Common myeloid progenitor, CD34-positive (primary cell): ENCODE measurements around the gene DUSP23.

ENCODE experiments used
- CTCF ChIA-PET: fragments of 350-600 bp; sonication (Branson Sonifier 250); formaldehyde crosslinking; loops from one replicate; lab custom pipeline; 2021; ENCODE audit warnings: antibody characterized with exemption; lab: Charles Lee
- POLR2A ChIA-PET: fragments of 350-600 bp; sonication (Branson Sonifier 250); formaldehyde crosslinking; loops from one replicate; lab custom pipeline; 2021; ENCODE audit warnings: antibody characterized with exemption; lab: Charles Lee
- DNase-seq, 3 donors: peaks; one replicate each; pipeline versions ENCODE4 v3.0.0 to v3.0.0-alpha.2; 2013
- H3K27ac ChIP-seq, 2 experiments: 1 replicate in 1 of 2; 2 replicates in 1 of 2; pipeline ENCODE4 v1.7.0; 2013; ENCODE audit warnings: inconsistent platforms in 2 of 2, low read length in 2 of 2, mild to moderate bottlenecking in 2 of 2, low read depth in 1 of 2, moderate library complexity in 1 of 2; ENCODE audit not compliant: severe bottlenecking in 2 of 2, insufficient read depth in 1 of 2, poor library complexity in 1 of 2
- H3K27me3 ChIP-seq, 5 experiments: replicated peaks in 2 of 5; 1 replicate in 3 of 5; 2 replicates in 2 of 5; pipeline versions ENCODE4 v1.6.1 to v1.7.0; 2013; ENCODE audit warnings: low read length in 4 of 5, mild to moderate bottlenecking in 2 of 5, moderate library complexity in 2 of 5, inconsistent platforms in 1 of 5; ENCODE audit not compliant: insufficient read depth in 5 of 5, control insufficient read depth in 4 of 5
- H3K36me3 ChIP-seq, 4 experiments: 1 replicate in 2 of 4; 2 replicates in 2 of 4; pipeline versions ENCODE4 v1.6.1 to v1.7.0; 2013; ENCODE audit warnings: low read length in 3 of 4, control low read depth in 1 of 4, mild to moderate bottlenecking in 1 of 4; ENCODE audit not compliant: control insufficient read depth in 4 of 4, insufficient read depth in 4 of 4
- H3K4me1 ChIP-seq, 4 experiments: 1 replicate in 3 of 4; 2 replicates in 1 of 4; pipeline versions ENCODE4 v1.6.1 to v1.7.1; 2013; ENCODE audit warnings: low read length in 3 of 4, mild to moderate bottlenecking in 3 of 4, control low read depth in 1 of 4, inconsistent platforms in 1 of 4, moderate library complexity in 1 of 4; ENCODE audit not compliant: control insufficient read depth in 4 of 4, insufficient read depth in 4 of 4; ENCODE audit errors: control extremely low read depth in 1 of 4
- H3K4me3 ChIP-seq, 7 experiments: 1 replicate in 4 of 7; 2 replicates in 3 of 7; pipeline versions ENCODE4 v1.5.1 to v1.7.0; 2013; ENCODE audit warnings: mild to moderate bottlenecking in 7 of 7, low read length in 6 of 7, moderate library complexity in 6 of 7, inconsistent platforms in 2 of 7, low read depth in 2 of 7, control low read depth in 1 of 7; ENCODE audit not compliant: insufficient read depth in 4 of 7, control insufficient read depth in 1 of 7; ENCODE audit errors: extremely low read depth in 1 of 7
- H3K9me3 ChIP-seq, 5 experiments: 1 replicate in 4 of 5; 2 replicates in 1 of 5; pipeline versions ENCODE4 v1.6.1 to v1.7.1; 2013; ENCODE audit warnings: low read length in 4 of 5, mild to moderate bottlenecking in 2 of 5, inconsistent platforms in 1 of 5, low read depth in 1 of 5, moderate library complexity in 1 of 5; ENCODE audit not compliant: control insufficient read depth in 4 of 5, insufficient read depth in 2 of 5; ENCODE audit errors: control extremely low read depth in 1 of 5
- WGBS: methylation state at CpG from one replicate; pipeline ENCODE4 v1.1.5; 2013; ENCODE audit not compliant: insufficient coverage; 5-methylcytosine and 5-hydroxymethylcytosine counted together

Gene DUSP23

GRCh38 chr1:159798893-159799292 lies 18.1 kb downstream of the DUSP23 start:
- no peak overlapping the region for H3K4me3 ChIP-seq
- peaks cover 0 to 6% (median 0%) of the 10 kb centered on the region in 5 experiments for H3K27me3 ChIP-seq
- CTCF ChIA-PET: interaction anchor here (0.8 to 12.4 kb wide), 45 partner anchors 9 to 667 kb away, joined by 3 to 411 read pairs (median 5); partner anchors contain the start of genes DUSP23, IGSF9 and SLAMF8
- POLR2A ChIA-PET: interaction anchor here (1.1 to 1.4 kb wide), 3 partner anchors 33 to 94 kb away, joined by 4 to 8 read pairs (median 5); no protein-coding TSS in a partner anchor
- H3K36me3 ChIP-seq: no peaks in the 10 kb centered on the region
- WGBS: no CpG with 5 or more reads among the region's 2 CpGs
- peaks cover 0 to 13% (median 8%) of the 10 kb centered on the region in 4 experiments for H3K4me1 ChIP-seq
- H3K9me3 ChIP-seq: no peaks in the 10 kb centered on the region
- H3K27ac ChIP-seq: no peak overlapping the region
- peak; percentile 79 to 86 (median 83) for DNase-seq

GRCh38 chr1:159799446-159799985 lies 18.8 kb downstream of the DUSP23 start:
- Histone ChIP-seq H3K9me3 (no peaks in the 10 kb centered on the region), H3K36me3 (no peaks in the 10 kb centered on the region), H3K27ac (no peak overlapping the region), H3K4me3 (no peak overlapping the region), H3K4me1 (peaks cover 0 to 13% (median 8%) of the 10 kb centered on the region in 4 experiments), H3K27me3 (peaks cover 0 to 6% (median 0%) of the 10 kb centered on the region in 5 experiments)
- WGBS: 89% methylated on average over 3 of the region's 4 CpGs
- POLR2A ChIA-PET: interaction anchor here (1.1 to 1.4 kb wide), 3 partner anchors 32 to 93 kb away, joined by 4 to 8 read pairs (median 5); no protein-coding TSS in a partner anchor
- DNase-seq: no peak
- CTCF ChIA-PET: interaction anchor here (0.8 to 12.4 kb wide), 41 partner anchors 9 to 667 kb away, joined by 3 to 411 read pairs (median 5); partner anchors contain the start of genes DUSP23, IGSF9 and SLAMF8

- peaks cover 0 to 13% (median 8%) of the 10 kb centered on the region in 4 experiments for H3K4me1 ChIP-seq
- CTCF ChIA-PET: interaction anchor here (0.9 to 12.4 kb wide), 17 partner anchors 10 to 666 kb away, joined by 3 to 411 read pairs (median 16); partner anchors contain the start of genes DUSP23 and SLAMF8
- no peak overlapping the region for H3K4me3 ChIP-seq
- POLR2A ChIA-PET: no interaction called here
- peak; percentile 23 to 82 (median 77) for DNase-seq
- no peaks in the 10 kb centered on the region for H3K36me3 ChIP-seq
- H3K27ac ChIP-seq: no peak overlapping the region
- no peaks in the 10 kb centered on the region for H3K9me3 ChIP-seq
- H3K27me3 ChIP-seq: peaks cover 0 to 4% (median 0%) of the 10 kb centered on the region in 5 experiments
- 40% methylated on average over 6 of the region's 8 CpGs for WGBS
These were observed 19.6 kb downstream of the DUSP23 start for GRCh38 chr1:159800177-159800930.

- ChIA-PET POLR2A (no interaction called here), CTCF (interaction anchor here (1.0 to 12.4 kb wide), 15 partner anchors 9 to 205 kb away, joined by 3 to 411 read pairs (median 5); partner anchors contain the start of genes DUSP23 and TAGLN2)
- Histone ChIP-seq H3K4me1 (peaks cover 0 to 13% (median 8%) of the 10 kb centered on the region in 4 experiments), H3K27me3 (peaks cover 0 to 4% (median 0%) of the 10 kb centered on the region in 5 experiments), H3K27ac (no peak within 1 kb of the TSS), H3K4me3 (no peak within 1 kb of the TSS), H3K36me3 (no peaks in the 10 kb centered on the region), H3K9me3 (no peaks in the 10 kb centered on the region)
- DNase-seq: no peak
- WGBS: 95% methylated on average over 3 of the region's 8 CpGs
These were observed 21.3 kb downstream of the DUSP23 start, which contains the start of gene FCRL6 for GRCh38 chr1:159802111-159802510. Gene FCRL6, plus strand, starts transcription at chr1:159802360. Its CDS starts 65 bp downstream, at chr1:159802425.

GRCh38 chr1:159803956-159804689 lies 23.4 kb downstream of the DUSP23 start:
- DNase-seq: peak; percentile 30 to 63 (median 62)
- Histone ChIP-seq H3K4me1 (peaks cover 0 to 13% (median 8%) of the 10 kb centered on the region in 4 experiments), H3K27ac (no peak overlapping the region), H3K36me3 (no peaks in the 10 kb centered on the region), H3K9me3 (no peaks in the 10 kb centered on the region), H3K4me3 (no peak overlapping the region), H3K27me3 (peaks cover 0 to 2% (median 0%) of the 10 kb centered on the region in 5 experiments)
- ChIA-PET POLR2A (interaction anchor here (0.9 kb wide), 1 partner anchor 85 kb away, joined by 4 read pairs; no protein-coding TSS in a partner anchor), CTCF (interaction anchor here (1.0 to 12.4 kb wide), 17 partner anchors 7 to 590 kb away, joined by 3 to 411 read pairs (median 5); partner anchors contain the start of genes DUSP23 and SLAMF8)
- WGBS: 100% methylated on average over 3 of the region's 7 CpGs

GRCh38 chr1:159804924-159805323 lies 24.2 kb downstream of the DUSP23 start:
- ChIA-PET CTCF (interaction anchor here (1.0 to 12.4 kb wide), 11 partner anchors 6 to 274 kb away, joined by 3 to 411 read pairs (median 5); partner anchors contain the start of gene SLAMF8), POLR2A (no interaction called here)
- DNase-seq: no peak
- H3K36me3 ChIP-seq: no peaks in the 10 kb centered on the region
- H3K4me1 ChIP-seq: peaks cover 0 to 11% (median 7%) of the 10 kb centered on the region in 4 experiments
- H3K9me3 ChIP-seq: no peaks in the 10 kb centered on the region
- H3K27me3 ChIP-seq: peaks cover 0 to 2% (median 0%) of the 10 kb centered on the region in 5 experiments
- WGBS: 100% methylated on average over 1 of the region's 2 CpGs
- H3K4me3 ChIP-seq: no peak overlapping the region
- no peak overlapping the region for H3K27ac ChIP-seq
